ENCODE results near the gene AADACL4.
"Not testable (repeated sequence)": the region's sequence is repeated elsewhere in the genome, so short reads cannot be mapped to it uniquely, and the experiment has no call there.

Gene AADACL4

GRCh38 chr1:12626888-12627287 lies 17.0 kb upstream of the AADACL4 start:
- DNase-seq (ENCODE audit: insufficient read length, low spot score): no peak
- no peak for FAIRE-seq

GRCh38 chr1:12627296-12627695 lies 16.6 kb upstream of the AADACL4 start:
- DNase-seq (ENCODE audit: insufficient read length, low spot score) (no peak), FAIRE-seq (no peak)

- FAIRE-seq (no peak), DNase-seq (ENCODE audit: insufficient read length, low spot score) (no peak)
Measured at GRCh38 chr1:12629511-12629956, 14.4 kb upstream of the AADACL4 start.

- DNase-seq (ENCODE audit: insufficient read length, low spot score): no peak
- FAIRE-seq: no peak
Measured at GRCh38 chr1:12629985-12630760, 13.7 kb upstream of the AADACL4 start.

GRCh38 chr1:12630946-12631530 lies 12.8 kb upstream of the AADACL4 start:
- DNase-seq (ENCODE audit: insufficient read length, low spot score) (no peak), FAIRE-seq (no peak)

GRCh38 chr1:12631571-12631970 lies 12.3 kb upstream of the AADACL4 start:
- DNase-seq (ENCODE audit: insufficient read length, low spot score) (no peak), FAIRE-seq (no peak)

- no peak for DNase-seq (ENCODE audit: insufficient read length, low spot score)
Measured at GRCh38 chr1:12634156-12634555, 9.7 kb upstream of the AADACL4 start.

GRCh38 chr1:12634696-12635202 lies 9.1 kb upstream of the AADACL4 start:
- no peak for FAIRE-seq

More at GRCh38 chr1:12634156-12634555, 9.7 kb upstream of the AADACL4 start:
- no peak for FAIRE-seq

GRCh38 chr1:12636098-12636950 lies 7.6 kb upstream of the AADACL4 start:
- no peak for DNase-seq (ENCODE audit: insufficient read length, low spot score)
- no peak for FAIRE-seq

More at GRCh38 chr1:12634696-12635202, 9.1 kb upstream of the AADACL4 start:
- no peak for DNase-seq (ENCODE audit: insufficient read length, low spot score)

- FAIRE-seq (no peak), DNase-seq (ENCODE audit: insufficient read length, low spot score) (no peak)
Measured at GRCh38 chr1:12637693-12638092, 6.2 kb upstream of the AADACL4 start.

GRCh38 chr1:12640237-12640957 lies 3.5 kb upstream of the AADACL4 start:
- no peak for FAIRE-seq

GRCh38 chr1:12640958-12641272 lies 3.0 kb upstream of the AADACL4 start:
- no peak for FAIRE-seq
- no peak for DNase-seq (ENCODE audit: insufficient read length, low spot score)

More at GRCh38 chr1:12640237-12640957, 3.5 kb upstream of the AADACL4 start:
- DNase-seq (ENCODE audit: insufficient read length, low spot score): no peak

GRCh38 chr1:12643079-12643478 lies 806 bp upstream of the AADACL4 start:
- no peak for FAIRE-seq
- DNase-seq (ENCODE audit: insufficient read length, low spot score): no peak

GRCh38 chr1:12644237-12644636 lies 352 bp downstream of the AADACL4 start:
- DNase-seq (ENCODE audit: insufficient read length, low spot score): no peak

GRCh38 chr1:12644829-12645228 lies 944 bp downstream of the AADACL4 start:
- DNase-seq (ENCODE audit: insufficient read length, low spot score): no peak
- FAIRE-seq: no peak

More at GRCh38 chr1:12644237-12644636, 352 bp downstream of the AADACL4 start:
- FAIRE-seq: no peak

- not testable (repeated sequence) for FAIRE-seq; DNase-seq (ENCODE audit: insufficient read length, low spot score)
Measured at GRCh38 chr1:12645401-12645800, 1.5 kb downstream of the AADACL4 start.

GRCh38 chr1:12648741-12649140 lies 4.9 kb downstream of the AADACL4 start:
- DNase-seq (ENCODE audit: insufficient read length, low spot score) (no peak), FAIRE-seq (no peak)

GRCh38 chr1:12649971-12650421 lies 6.1 kb downstream of the AADACL4 start:
- DNase-seq (ENCODE audit: insufficient read length, low spot score): no peak
- FAIRE-seq: no peak

- DNase-seq (ENCODE audit: insufficient read length, low spot score): no peak
- peak; percentile 45 for FAIRE-seq
Measured at GRCh38 chr1:12654004-12654567, 10.2 kb downstream of the AADACL4 start.

- DNase-seq (ENCODE audit: insufficient read length, low spot score) (no peak), FAIRE-seq (no peak)
Measured at GRCh38 chr1:12654657-12655056, 10.8 kb downstream of the AADACL4 start.
